Measurements from ENCODE around the gene EVC2.
A peak's percentile ranks its signal among the peaks of the same experiment; 100 is the strongest.

Gene EVC2, protein sequence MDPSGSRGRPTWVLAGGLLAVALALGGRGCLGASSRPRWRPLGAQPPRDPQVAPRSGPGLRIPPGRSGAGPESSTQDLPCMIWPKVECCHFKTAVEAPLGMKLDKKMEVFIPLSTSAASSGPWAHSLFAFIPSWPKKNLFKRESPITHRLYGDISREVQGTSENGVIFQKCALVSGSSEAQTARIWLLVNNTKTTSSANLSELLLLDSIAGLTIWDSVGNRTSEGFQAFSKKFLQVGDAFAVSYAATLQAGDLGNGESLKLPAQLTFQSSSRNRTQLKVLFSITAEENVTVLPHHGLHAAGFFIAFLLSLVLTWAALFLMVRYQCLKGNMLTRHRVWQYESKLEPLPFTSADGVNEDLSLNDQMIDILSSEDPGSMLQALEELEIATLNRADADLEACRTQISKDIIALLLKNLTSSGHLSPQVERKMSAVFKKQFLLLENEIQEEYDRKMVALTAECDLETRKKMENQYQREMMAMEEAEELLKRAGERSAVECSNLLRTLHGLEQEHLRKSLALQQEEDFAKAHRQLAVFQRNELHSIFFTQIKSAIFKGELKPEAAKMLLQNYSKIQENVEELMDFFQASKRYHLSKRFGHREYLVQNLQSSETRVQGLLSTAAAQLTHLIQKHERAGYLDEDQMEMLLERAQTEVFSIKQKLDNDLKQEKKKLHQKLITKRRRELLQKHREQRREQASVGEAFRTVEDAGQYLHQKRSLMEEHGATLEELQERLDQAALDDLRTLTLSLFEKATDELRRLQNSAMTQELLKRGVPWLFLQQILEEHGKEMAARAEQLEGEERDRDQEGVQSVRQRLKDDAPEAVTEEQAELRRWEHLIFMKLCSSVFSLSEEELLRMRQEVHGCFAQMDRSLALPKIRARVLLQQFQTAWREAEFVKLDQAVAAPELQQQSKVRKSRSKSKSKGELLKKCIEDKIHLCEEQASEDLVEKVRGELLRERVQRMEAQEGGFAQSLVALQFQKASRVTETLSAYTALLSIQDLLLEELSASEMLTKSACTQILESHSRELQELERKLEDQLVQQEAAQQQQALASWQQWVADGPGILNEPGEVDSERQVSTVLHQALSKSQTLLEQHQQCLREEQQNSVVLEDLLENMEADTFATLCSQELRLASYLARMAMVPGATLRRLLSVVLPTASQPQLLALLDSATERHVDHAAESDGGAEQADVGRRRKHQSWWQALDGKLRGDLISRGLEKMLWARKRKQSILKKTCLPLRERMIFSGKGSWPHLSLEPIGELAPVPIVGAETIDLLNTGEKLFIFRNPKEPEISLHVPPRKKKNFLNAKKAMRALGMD

DNA sequence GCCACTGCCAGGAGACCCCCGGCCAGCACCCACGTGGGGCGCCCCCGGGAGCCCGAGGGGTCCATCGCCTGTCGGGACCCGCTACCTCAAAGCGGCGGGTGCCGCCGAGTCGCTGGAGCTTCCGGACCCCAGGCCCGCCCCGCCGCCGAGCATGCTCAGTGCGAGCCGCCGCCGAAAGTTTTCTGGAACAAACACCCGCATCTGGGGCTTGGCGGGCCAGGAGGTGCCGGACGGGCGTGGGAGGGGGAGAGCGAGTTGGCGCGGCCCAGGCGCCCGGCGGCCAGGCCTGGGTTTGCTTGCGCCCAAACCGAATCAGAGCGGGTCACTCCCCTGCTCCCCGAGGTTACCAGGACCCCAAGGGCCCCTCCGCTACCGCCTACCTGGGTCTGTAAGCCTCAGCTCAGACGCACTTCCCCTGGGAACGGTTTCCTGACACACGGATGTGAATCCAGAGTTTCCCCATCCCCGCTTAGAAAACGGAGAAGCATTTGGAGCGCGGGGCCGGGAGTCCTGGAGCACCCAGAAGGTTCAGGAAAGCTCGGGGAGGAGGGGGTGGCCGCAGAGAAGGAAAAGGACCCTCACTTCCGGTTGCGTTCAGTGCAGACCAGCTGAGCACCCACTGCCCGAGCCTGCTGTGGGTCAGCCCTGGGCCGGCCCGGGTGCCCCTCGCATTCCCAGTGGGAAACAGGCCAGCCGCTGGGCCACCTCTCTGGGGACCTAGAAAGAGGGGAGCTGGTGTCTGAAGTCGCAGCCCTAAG, at the start of gene EVC2:
Gene EVC2 (minus strand): TSS at position 111 of the 758 bp plus-strand sequence. CDS start 46 bp downstream, at position 65.
- DNase-seq (ENCODE audit: low spot score): peak; percentile 28

- no peak for DNase-seq (ENCODE audit: low spot score)
Observed at GRCh38 chr4:5757954-5758353, 49.6 kb upstream of the EVC2 start.

DNA sequence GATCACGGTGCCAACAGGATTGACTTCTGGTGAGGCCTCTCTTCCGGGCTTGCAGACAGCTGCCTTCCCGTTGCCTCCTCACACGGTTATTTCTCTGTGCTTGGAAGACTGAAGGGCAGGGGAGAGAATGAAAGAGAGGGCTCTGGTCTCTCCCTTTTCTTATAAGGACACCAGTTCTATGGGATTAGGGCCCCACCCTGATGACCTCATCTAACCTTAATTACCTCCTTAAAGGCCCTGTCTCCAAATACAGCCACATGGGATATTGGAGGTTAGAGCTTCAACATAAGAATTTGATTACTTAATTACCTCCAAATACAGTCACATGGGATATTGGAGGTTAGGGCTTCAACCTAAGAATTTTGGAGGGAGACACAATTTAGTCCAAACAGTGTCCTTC, 49.2 kb upstream of the EVC2 start:
- DNase-seq (ENCODE audit: low spot score): no peak

DNA sequence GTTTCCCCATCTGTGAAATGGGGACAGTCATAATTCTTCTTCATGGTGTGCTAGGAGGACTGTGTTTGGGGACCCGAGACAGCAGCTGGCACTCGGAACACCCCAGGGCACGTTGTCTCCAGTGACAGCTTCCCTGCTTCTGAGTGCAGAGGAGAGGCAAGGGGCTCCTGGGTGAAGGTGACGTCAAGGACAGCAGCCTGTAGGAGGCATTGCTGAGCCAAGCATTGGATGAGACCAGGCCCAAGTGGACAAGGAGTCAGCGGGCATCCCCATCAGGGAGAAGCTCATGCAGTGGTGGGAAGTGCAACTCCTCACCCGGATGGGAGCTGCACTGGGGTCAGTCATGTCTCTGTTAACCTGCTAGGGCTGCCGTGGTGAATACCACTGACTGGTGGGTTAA, 48.7 kb upstream of the EVC2 start:
- no peak for DNase-seq (ENCODE audit: low spot score)

GRCh38 chr4:5756271-5756670, 47.9 kb upstream of the EVC2 start:
- DNase-seq (ENCODE audit: low spot score): no peak

DNA sequence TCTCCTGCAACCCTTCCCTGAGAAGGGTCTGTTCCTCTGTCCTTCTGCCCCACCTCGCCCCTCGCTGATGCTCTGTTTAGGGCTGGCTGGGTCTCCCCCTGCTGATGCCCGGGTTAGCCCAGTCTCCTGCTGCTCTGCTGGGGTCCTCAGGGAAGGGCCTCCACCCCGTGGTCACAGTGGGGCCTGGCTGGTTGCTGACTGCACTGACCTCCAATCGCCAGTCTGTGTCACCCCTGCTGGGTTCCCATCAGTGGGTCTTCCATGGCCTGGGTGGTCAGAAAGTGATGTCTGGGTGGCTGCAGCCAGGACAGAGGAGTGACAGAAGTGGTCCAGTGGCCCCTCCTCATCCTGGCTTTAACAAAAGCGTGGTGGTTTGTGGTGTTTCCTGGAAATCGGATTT, 47.3 kb upstream of the EVC2 start:
- no peak for DNase-seq (ENCODE audit: low spot score)

GRCh38 chr4:5755161-5755560, 46.8 kb upstream of the EVC2 start:
- no peak for DNase-seq (ENCODE audit: low spot score)

- DNase-seq (ENCODE audit: low spot score): no peak
Observed at GRCh38 chr4:5754529-5754881, 46.1 kb upstream of the EVC2 start.

DNA sequence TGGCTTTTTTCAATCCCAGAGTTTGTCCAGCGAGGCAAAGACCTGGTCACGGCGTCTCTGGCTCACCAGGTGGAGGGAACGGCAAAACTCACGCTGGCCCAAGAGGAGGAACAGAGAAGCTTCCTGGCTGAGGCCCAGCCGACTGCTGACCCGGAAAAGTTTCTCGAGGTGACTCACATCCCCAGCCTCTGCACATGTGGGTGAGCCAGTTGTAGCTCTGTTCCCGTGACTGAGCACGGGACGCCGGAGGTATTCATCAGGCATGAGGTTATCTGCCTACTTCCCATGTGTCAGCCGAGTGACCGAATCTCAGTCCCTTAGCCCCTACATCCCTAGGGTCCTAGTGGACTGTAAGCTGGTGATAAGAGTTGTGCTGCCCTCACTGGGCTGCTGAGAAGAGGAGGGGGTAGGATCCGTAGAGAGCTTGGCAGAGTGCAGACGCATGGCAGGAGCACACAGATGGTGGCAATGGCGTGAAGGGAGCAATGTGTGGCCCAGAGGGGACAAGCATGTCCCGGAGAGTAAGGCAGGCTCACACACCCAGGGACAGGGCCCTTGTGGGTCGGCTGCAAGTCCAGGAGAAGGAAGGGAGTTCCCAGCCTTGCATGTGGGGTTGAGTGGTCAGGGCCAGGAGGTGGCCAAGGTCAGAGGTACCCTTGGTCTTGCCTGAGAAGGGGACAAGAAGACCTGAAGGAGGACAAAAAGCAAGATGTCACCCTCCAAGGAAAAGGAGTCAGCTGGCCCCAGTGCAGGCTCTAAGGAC, 45.6 kb upstream of the EVC2 start:
- DNase-seq (ENCODE audit: low spot score): no peak

DNA sequence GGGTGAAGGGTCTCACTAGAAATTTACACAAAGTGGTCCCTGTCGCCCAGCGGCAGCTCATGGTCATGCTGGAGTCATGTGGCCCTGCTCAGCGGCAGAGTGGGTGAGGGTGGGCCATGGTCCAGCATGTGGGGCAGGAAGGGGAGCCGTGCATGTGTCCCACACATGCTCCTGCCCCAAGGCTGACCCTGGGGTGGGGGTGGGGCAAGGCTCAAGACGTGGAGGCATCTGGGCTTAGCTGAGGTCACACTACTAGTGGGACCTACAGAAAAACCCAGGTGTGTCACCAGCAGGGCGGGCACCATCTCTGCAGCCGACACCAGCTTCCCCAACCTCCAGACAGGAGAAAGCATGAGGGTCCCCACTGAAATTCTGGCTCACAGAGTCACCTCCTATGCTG, 45.0 kb upstream of the EVC2 start:
- DNase-seq (ENCODE audit: low spot score): no peak

GRCh38 chr4:5752376-5753184, 44.2 kb upstream of the EVC2 start:
- no peak for DNase-seq (ENCODE audit: low spot score)

DNA sequence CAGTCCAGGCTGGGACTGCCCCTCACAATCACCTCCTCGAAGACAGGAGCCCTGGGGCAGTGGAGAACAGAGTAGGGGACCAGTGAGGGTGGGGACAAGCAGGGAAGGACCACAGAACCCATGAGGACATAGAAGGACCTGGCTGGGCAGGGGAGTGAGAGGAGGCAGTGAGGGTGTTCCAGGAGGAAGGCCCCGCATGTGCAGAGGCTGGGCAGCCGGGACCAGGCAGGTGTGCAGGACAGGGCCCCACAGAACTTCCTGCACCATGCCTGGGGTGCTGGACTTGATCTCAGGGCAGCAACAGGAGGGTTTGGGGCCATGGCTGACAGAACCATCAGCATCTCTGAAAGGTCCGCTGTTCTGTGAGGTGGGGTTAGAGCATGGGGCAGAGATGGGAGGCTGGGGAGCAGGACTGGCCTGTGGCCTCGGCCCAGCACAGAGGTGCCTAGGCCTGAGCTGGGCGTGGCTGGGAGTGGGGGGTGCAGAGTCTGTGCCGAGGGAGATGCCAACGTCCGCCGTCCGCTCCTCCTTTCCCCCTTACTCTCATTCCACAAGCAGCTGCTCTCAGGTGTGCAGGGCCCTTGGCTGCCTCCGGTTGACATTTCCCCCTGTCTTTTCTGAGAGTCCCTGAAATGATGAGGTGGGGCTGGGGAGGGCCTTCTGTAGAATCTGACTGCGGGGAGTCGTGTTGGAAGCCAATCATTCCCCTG, 43.5 kb upstream of the EVC2 start:
- no peak for DNase-seq (ENCODE audit: low spot score)

DNA sequence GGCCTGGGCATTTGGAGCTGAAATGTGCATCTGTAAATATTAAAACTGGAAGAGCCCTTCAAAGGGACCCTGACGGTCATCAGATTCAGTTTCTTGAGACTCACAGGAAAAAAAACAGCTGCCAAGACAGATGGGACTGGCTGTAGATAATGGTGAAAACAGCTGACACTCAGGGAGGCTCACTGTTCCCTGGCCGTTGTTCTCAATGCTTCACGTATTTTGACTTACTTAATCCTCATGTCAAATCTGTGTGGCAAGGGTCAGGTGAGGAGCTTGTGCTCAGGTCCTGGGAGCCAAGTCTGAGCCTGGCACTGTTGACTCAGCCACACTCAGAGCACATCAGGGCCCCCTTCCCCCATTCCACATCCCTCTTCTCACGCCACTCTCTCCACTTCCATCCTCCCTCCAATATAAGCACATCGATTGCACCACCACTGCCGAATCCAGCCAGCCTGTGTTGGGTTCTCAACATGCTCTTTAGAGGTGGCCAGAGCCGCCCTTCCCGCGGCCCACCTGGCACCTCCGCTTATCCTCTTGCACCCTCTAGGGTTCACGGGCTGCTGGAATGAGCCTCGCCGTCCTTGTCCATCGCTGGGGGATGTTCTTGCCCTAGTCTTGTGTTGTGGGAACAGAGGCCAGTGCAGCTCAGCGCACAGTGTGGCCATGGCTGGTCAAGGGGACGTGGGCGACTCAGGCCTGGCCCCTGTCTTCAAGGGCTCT, 42.7 kb upstream of the EVC2 start:
- no peak for DNase-seq (ENCODE audit: low spot score)

DNA sequence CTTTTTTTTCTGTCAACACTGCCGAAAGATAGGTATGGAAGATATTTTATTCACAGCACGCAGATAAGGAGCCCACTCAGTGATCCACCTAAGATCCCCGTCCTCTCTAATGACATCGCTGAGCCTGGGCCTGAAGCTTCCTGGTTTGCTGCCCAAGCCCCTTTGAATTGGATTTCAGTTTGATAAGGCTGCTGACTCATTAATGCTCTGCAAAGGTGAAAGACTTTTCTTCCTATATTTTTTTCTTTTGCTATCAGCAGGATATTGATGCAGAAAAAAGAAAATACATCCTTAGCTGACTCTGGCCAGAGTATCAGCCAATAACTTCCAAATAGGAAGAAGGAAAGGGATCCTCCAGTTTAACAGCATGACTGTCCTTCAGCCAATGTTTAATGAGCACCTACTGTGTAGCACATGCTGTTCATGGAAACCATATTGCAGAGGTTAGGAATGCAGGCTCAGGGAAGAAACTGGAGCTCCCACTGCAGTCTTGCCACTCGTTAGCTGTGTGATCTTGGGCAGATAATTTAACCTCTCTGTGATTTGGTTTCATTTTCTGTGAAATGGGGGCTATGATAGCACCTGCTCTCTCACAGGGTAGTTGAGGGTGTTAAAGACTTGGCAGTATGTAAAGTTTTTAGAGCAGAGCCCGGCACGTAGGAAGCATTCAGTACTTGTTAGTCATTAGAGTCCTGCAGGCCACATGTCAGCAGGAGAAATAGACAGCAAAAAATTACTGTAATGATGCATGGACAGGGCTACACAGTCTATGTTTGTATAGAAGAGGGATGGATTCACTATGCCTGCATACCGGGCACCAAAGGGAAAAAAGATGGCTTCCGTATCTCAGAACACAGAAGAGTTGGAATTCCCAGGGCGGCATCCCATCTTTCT, 41.9 kb upstream of the EVC2 start:
- no peak for DNase-seq (ENCODE audit: low spot score)

DNA sequence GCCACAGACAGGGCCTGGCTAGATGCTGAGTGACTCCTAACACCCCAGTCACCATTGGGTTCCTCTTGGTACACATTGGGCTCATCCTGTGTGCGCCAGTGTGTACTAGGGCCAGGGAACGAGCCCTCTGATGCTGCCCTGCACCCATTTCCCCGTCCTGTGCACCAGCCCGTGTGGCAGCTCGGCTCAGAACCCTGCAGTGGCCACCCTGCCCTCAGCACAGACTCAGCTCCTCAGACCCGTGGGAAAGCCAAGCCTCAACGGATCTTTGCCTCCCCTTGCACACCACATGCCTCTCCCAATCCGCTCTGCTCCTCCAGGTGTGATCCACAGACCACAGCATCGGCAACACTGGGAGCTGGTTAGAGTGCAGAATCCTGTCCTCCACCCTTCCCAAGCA, 41.2 kb upstream of the EVC2 start:
- DNase-seq (ENCODE audit: low spot score): no peak

GRCh38 chr4:5747738-5748375, 39.5 kb upstream of the EVC2 start:
- no peak for DNase-seq (ENCODE audit: low spot score)
